HCT116 (cell line): ENCODE results near the gene UNC5C. TPM values are rescaled to one million over a fixed set of nuclear protein-coding genes. Genes with fewer than 3 reads are reported as not detected.

Source experiments
- ATAC-seq: fragments of 200-7000 bp; cut with Tn5 transposase; 2 replicates; pipeline ENCODE4 v1.9.1; 2020; ENCODE audit warnings: mild to moderate bottlenecking, moderate library complexity
- BruUV-seq: library from RNA; stranded (reverse); fragments of 400-500 nt; replicated peaks from 2 replicates; lab custom pipeline; 2021; lab: Mats Ljungman, UMichigan
- CTCF ChIA-PET: fragments of 300-600 bp; sonication (Branson Sonifier 250); formaldehyde crosslinking; loops from one replicate; lab custom pipeline; 2021; ENCODE audit warnings: antibody characterized with exemption; lab: Charles Lee
- POLR2A ChIA-PET: fragments of 300-600, 350-600 bp; sonication (Branson Sonifier 250); formaldehyde crosslinking; loops from one replicate; lab custom pipeline; 2021; ENCODE audit warnings: antibody characterized with exemption; lab: Charles Lee
- RAD21 ChIA-PET, 2 experiments: fragments of 300-600 bp; sonication (Branson Sonifier 250); formaldehyde crosslinking; loops; one replicate each; lab custom pipeline; 2023; ENCODE audit warnings: low total read pairs in 2 of 2; ENCODE audit not compliant: uncharacterized antibody in 2 of 2, unreplicated experiment in 2 of 2, low non-redundant PET in 1 of 2; lab: Charles Lee
- DNase-seq: peaks from one replicate; pipeline ENCODE4 v3.0.0-alpha.2; 2010; ENCODE audit warnings: low read depth, low spot score
- H2AFZ ChIP-seq: fragments of 200-600 bp; shearing (Covaris generic), sonication (generic); 2 replicates; pipeline ENCODE4 v1.6.1; 2017; ENCODE audit warnings: low read depth, mixed run types, mixed read lengths, antibody characterized with exemption, low read length; ENCODE audit not compliant: poor library complexity, severe bottlenecking
- H3K27ac ChIP-seq: 2 replicates; pipeline ENCODE4 v1.5.1; 2012; ENCODE audit warnings: low read depth, low read length
- H3K27me3 ChIP-seq: fragments of 200-600 bp; sonication (generic); 2 replicates; pipeline ENCODE4 v1.6.1; 2016; ENCODE audit warnings: mixed run types, low read length, mixed read lengths; ENCODE audit not compliant: insufficient read depth
- H3K36me3 ChIP-seq, 2 experiments: fragments of 200-500 bp in 1 of 2; fragments of 200-600 bp in 1 of 2; sonication (Bioruptor generic) in 1 of 2; sonication (generic) in 1 of 2; 2 replicates each; pipeline versions ENCODE4 v1.5.1 to v1.6.1; 2014 to 2016; ENCODE audit warnings: low read length in 2 of 2, inconsistent platforms in 1 of 2, mixed read lengths in 1 of 2, mixed run types in 1 of 2; ENCODE audit not compliant: insufficient read depth in 2 of 2, control insufficient read depth in 1 of 2
- H3K4me1 ChIP-seq, 2 experiments: fragments of 200-600 bp in 1 of 2; sonication (generic) in 1 of 2; 2 replicates each; pipeline versions ENCODE4 v1.5.1 to v1.6.1; 2012 to 2017; ENCODE audit warnings: low read length in 2 of 2, inconsistent platforms in 1 of 2, mild to moderate bottlenecking in 1 of 2, mixed read lengths in 1 of 2, mixed run types in 1 of 2, moderate library complexity in 1 of 2; ENCODE audit not compliant: insufficient read depth in 2 of 2, control insufficient read depth in 1 of 2
- H3K4me2 ChIP-seq: fragments of 200-600 bp; sonication (generic); 2 replicates; pipeline ENCODE4 v1.6.1; 2017; ENCODE audit warnings: mixed run types, low read length, mixed read lengths
- H3K4me3 ChIP-seq, 2 experiments: fragments of 200-600 bp in 1 of 2; sonication (generic) in 1 of 2; replicated peaks in 1 of 2; 2 replicates each; pipeline ENCODE4 v1.5.1; 2011 to 2016; ENCODE audit warnings: low read length in 2 of 2, control low read depth in 1 of 2, low read depth in 1 of 2, mild to moderate bottlenecking in 1 of 2, mixed read lengths in 1 of 2, mixed run types in 1 of 2
- H3K79me2 ChIP-seq: fragments of 200-600 bp; sonication (generic); 2 replicates; pipeline ENCODE4 v1.6.1; 2017; ENCODE audit warnings: mild to moderate bottlenecking, mixed run types, low read length, moderate library complexity, mixed read lengths; ENCODE audit not compliant: insufficient read depth
- H3K9ac ChIP-seq: fragments of 200-600 bp; sonication (generic); 2 replicates; pipeline ENCODE4 v1.6.1; 2016; ENCODE audit warnings: low read length, mixed read lengths
- H3K9me2 ChIP-seq: fragments of 200-600 bp; sonication (generic), shearing (Covaris generic); 2 replicates; pipeline ENCODE4 v1.6.1; 2017; ENCODE audit warnings: mixed run types, mild to moderate bottlenecking, moderate library complexity; ENCODE audit not compliant: insufficient read depth
- H3K9me3 ChIP-seq, 2 experiments: fragments of 200-500 bp in 1 of 2; fragments of 200-600 bp in 1 of 2; sonication (Bioruptor generic) in 1 of 2; sonication (generic) in 1 of 2; 2 replicates each; pipeline ENCODE4 v1.6.1; 2014 to 2017; ENCODE audit warnings: low read length in 2 of 2, mixed read lengths in 2 of 2, inconsistent platforms in 1 of 2, low read depth in 1 of 2, mild to moderate bottlenecking in 1 of 2, mixed run types in 1 of 2, moderate library complexity in 1 of 2; ENCODE audit not compliant: control insufficient read depth in 1 of 2, insufficient read depth in 1 of 2
- H4K20me1 ChIP-seq: fragments of 200-600 bp; sonication (generic), shearing (Covaris generic); 2 replicates; pipeline ENCODE4 v1.6.1; 2017; ENCODE audit warnings: mixed run types, mild to moderate bottlenecking, moderate library complexity; ENCODE audit not compliant: insufficient read depth
- CBX3 ChIP-seq: IDR thresholded peaks from 2 replicates; pipeline ENCODE4 v1.6.1; 2012; ENCODE audit warnings: low read depth
- ELF1 ChIP-seq: IDR thresholded peaks from 2 replicates; pipeline ENCODE4 v1.6.1; 2012; ENCODE audit warnings: low read depth, borderline replicate concordance
- JUND ChIP-seq: IDR thresholded peaks from 2 replicates; pipeline ENCODE4 v1.6.1; 2012
- POLR2A ChIP-seq: IDR thresholded peaks from 2 replicates; pipeline ENCODE4 v1.7.0; 2011; ENCODE audit warnings: borderline replicate concordance; ENCODE audit not compliant: insufficient read depth, insufficient read length; ENCODE audit errors: extremely low read depth
- POLR2AphosphoS5 ChIP-seq: IDR thresholded peaks from 2 replicates; pipeline ENCODE4 v1.6.1; 2011; ENCODE audit warnings: mild to moderate bottlenecking, low read depth, low read length, moderate library complexity
- RAD21 ChIP-seq: IDR thresholded peaks from 2 replicates; pipeline ENCODE4 v1.6.1; 2012; ENCODE audit warnings: low read depth, mild to moderate bottlenecking
- SP1 ChIP-seq: IDR thresholded peaks from 2 replicates; pipeline ENCODE4 v1.6.1; 2012; ENCODE audit warnings: low read depth
- SRF ChIP-seq: IDR thresholded peaks from 2 replicates; pipeline ENCODE4 v1.6.1; 2012; ENCODE audit warnings: low read depth
- intact Hi-C: fragments of 100-400 bp; cut with micrococcal nuclease; formaldehyde crosslinking; loops from 2 replicates; pipeline ENCODE4 v1.10.0; 2022
- total RNA-seq: library from RNA; stranded (reverse); gene quantifications from one replicate; pipeline ENCODE4 v1.2.1, GENCODE V29; 2021; ENCODE audit not compliant: unreplicated experiment
- TF ChIP-seq, protein P1 (sequence below): IDR thresholded peaks from 2 replicates; pipeline ENCODE4 v1.6.1; 2012
- TF ChIP-seq, protein P2 (sequence below): IDR thresholded peaks from 2 replicates; pipeline ENCODE4 v1.6.1; 2011; ENCODE audit warnings: mild to moderate bottlenecking, low read length, moderate library complexity; ENCODE audit not compliant: insufficient replicate concordance; ENCODE audit errors: extremely low read depth
- TF ChIP-seq, protein P3 (sequence below): IDR thresholded peaks from 2 replicates; pipeline ENCODE4 v1.6.1; 2012; ENCODE audit warnings: low read depth

The UNC5C gene
- total RNA-seq, 1 experiment from 2014 or later, result not detected

DNA sequence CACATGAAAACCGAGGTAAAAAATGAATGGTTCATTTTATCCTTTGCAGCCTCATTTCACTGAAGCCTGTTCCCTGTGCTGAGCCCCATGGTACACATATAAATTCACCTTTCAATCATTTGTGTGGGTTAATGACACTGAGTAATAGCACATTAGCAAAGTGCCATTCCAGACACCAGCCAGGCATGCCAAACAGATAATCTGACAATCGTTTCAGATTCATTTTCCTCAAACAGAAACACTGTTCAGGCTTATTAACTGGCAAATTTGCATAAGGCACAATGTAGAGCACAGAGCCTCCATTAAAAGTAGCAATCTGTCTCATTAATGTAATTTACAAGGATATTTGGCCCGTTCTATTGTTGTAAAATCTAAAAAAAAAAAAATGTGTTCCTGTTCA is 76.2 kb downstream of the UNC5C start:
- POLR2A ChIA-PET, result no interaction called here
- Histone ChIP-seq H3K27me3 (no peaks in the 10 kb centered on the region), H3K9me3 (no peaks in the 10 kb centered on the region), H3K79me2 (no peaks in the 10 kb centered on the region), H3K4me3 (no peak overlapping the region), H3K4me1 (no peaks in the 10 kb centered on the region), H3K9me2 (no peaks in the 10 kb centered on the region), H3K9ac (no peak overlapping the region), H3K27ac (no peak overlapping the region), H3K4me2 (no peak overlapping the region), H2AFZ (no peak overlapping the region), H3K36me3 (no peaks in the 10 kb centered on the region)
- DNase-seq, result no peak
- no peak for ATAC-seq
- RAD21 ChIA-PET, result no interaction called here
- CTCF ChIA-PET, result no interaction called here
- intact Hi-C loops, result no loop called here
- no TSS peak for BruUV-seq
- TF ChIP-seq SP1 (no peak), JUND (no peak), CBX3 (no peak), SRF (no peak), RAD21 (no peak)
- TF ChIP-seq, protein P1, sequence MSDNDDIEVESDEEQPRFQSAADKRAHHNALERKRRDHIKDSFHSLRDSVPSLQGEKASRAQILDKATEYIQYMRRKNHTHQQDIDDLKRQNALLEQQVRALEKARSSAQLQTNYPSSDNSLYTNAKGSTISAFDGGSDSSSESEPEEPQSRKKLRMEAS, result no peak
- TF ChIP-seq, all 23 proteins: peak for 0
- H4K20me1 ChIP-seq, result no peaks in the 10 kb centered on the region

DNA sequence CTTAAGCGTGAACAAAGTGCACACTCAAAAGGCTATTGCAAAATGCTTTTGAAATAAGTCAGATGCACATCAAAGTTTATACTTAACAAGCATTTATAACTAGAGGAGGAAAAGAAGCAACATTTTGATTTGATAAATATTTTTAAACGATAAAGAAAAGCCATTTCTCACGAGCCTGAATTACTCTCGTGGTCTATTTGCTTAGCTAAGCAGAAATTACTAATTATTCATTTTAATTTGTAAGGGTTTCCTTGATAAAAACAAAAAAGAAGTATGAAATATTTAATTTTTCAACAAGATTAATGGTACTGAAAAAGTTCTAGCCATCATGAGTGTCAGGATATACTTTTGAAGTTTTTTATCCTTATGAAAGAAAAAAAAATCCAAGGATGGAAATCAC is 78.2 kb downstream of the UNC5C start:
- ATAC-seq (no peak), DNase-seq (no peak)
- TF ChIP-seq, protein P1, result no peak
- no peak for TF ChIP-seq POLR2AphosphoS5
- TF ChIP-seq, protein P2, sequence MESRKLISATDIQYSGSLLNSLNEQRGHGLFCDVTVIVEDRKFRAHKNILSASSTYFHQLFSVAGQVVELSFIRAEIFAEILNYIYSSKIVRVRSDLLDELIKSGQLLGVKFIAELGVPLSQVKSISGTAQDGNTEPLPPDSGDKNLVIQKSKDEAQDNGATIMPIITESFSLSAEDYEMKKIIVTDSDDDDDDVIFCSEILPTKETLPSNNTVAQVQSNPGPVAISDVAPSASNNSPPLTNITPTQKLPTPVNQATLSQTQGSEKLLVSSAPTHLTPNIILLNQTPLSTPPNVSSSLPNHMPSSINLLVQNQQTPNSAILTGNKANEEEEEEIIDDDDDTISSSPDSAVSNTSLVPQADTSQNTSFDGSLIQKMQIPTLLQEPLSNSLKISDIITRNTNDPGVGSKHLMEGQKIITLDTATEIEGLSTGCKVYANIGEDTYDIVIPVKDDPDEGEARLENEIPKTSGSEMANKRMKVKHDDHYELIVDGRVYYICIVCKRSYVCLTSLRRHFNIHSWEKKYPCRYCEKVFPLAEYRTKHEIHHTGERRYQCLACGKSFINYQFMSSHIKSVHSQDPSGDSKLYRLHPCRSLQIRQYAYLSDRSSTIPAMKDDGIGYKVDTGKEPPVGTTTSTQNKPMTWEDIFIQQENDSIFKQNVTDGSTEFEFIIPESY, result no peak
- TF ChIP-seq, protein P3, sequence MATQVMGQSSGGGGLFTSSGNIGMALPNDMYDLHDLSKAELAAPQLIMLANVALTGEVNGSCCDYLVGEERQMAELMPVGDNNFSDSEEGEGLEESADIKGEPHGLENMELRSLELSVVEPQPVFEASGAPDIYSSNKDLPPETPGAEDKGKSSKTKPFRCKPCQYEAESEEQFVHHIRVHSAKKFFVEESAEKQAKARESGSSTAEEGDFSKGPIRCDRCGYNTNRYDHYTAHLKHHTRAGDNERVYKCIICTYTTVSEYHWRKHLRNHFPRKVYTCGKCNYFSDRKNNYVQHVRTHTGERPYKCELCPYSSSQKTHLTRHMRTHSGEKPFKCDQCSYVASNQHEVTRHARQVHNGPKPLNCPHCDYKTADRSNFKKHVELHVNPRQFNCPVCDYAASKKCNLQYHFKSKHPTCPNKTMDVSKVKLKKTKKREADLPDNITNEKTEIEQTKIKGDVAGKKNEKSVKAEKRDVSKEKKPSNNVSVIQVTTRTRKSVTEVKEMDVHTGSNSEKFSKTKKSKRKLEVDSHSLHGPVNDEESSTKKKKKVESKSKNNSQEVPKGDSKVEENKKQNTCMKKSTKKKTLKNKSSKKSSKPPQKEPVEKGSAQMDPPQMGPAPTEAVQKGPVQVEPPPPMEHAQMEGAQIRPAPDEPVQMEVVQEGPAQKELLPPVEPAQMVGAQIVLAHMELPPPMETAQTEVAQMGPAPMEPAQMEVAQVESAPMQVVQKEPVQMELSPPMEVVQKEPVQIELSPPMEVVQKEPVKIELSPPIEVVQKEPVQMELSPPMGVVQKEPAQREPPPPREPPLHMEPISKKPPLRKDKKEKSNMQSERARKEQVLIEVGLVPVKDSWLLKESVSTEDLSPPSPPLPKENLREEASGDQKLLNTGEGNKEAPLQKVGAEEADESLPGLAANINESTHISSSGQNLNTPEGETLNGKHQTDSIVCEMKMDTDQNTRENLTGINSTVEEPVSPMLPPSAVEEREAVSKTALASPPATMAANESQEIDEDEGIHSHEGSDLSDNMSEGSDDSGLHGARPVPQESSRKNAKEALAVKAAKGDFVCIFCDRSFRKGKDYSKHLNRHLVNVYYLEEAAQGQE, result no peak
- TF ChIP-seq ELF1, result no peak
- TF ChIP-seq POLR2A, result no peak
- Histone ChIP-seq H2AFZ (no peak overlapping the region), H3K9ac (no peak overlapping the region), H3K4me3 (no peak overlapping the region), H3K27ac (no peak overlapping the region), H3K4me2 (no peak overlapping the region), H3K36me3 (no peaks in the 10 kb centered on the region), H4K20me1 (no peaks in the 10 kb centered on the region), H3K4me1 (no peaks in the 10 kb centered on the region), H3K9me2 (no peaks in the 10 kb centered on the region), H3K27me3 (no peaks in the 10 kb centered on the region), H3K79me2 (no peaks in the 10 kb centered on the region), H3K9me3 (no peaks in the 10 kb centered on the region)
- BruUV-seq, result no TSS peak
- ChIA-PET POLR2A (no interaction called here), RAD21 (no interaction called here), CTCF (no interaction called here)
- intact Hi-C loops, result no loop called here
